ENCODE results near the gene ST6GALNAC5. TPM values are rescaled to one million over a fixed set of nuclear protein-coding genes. Genes with fewer than 3 reads are reported as not detected.
"Not testable (repeated sequence)": the region's sequence is repeated elsewhere in the genome, so short reads cannot be mapped to it uniquely, and the experiment has no call there.

The ST6GALNAC5 gene
- 12.0 TPM for polyA plus RNA-seq (2013, experiment 1 of 2)
- 19.3 TPM for polyA plus RNA-seq (2013, experiment 2 of 2)

DNA sequence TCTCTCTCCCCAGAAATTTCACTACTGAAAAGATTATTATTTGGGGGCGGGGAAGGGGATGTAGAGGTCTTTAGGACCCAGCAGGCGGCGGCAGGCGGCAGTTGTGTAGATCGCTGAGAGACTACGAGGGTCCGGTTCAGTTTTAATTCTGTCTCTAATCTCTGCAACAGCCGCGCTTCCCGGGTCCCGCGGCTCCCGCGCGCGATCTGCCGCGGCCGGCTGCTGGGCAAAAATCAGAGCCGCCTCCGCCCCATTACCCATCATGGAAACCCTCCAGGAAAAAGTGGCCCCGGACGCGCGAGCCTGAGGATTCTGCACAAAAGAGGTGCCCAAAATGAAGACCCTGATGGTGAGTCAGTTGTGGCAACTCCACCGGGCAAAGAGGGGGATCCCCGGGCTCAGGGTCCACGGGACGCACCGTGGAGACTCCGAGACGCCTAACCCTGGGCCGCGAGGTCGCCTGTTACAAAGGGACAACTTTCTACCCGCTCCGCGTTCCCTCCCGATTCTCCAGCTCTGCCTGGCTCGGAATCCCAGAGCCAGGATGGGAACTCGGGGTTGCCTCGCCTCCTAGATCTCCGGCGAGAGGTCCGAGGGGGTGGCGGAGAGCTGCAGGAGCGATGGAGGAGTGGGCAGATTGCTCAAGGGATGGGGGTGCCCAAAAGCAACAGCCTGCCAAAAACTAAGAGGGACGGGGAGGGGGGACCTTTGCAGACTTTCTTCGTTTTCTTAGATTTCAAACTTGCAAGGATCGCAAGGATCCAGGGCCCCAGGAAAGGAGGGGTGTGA, at the start of gene ST6GALNAC5:
ST6GALNAC5 (plus strand) TSS at position 139 of the 789 bp plus-strand sequence.
- Histone ChIP-seq H3K36me3 (ENCODE audit: insufficient read depth, low read length) (peaks cover 19% of the 10 kb centered on the region; the same call in 1 of the 2 replicates), H3K27ac (ENCODE audit: low read depth, low read length) (no peak within 1 kb of the TSS; the same call in 1 of the 2 replicates), H3K9ac (ENCODE audit: low read depth, low read length) (peak within 1 kb of the TSS; percentile 83), H3K4me3 (ENCODE audit: low read length) (peak within 1 kb of the TSS; percentile 96), H3K27me3 (ENCODE audit: insufficient read depth, low read length) (peaks cover 41% of the 10 kb centered on the region), H3K4me1 (ENCODE audit: insufficient read depth, low read length) (peaks cover 14% of the 10 kb centered on the region), H3K9me3 (ENCODE audit: insufficient read depth, low read depth, low read length) (no peaks in the 10 kb centered on the region)
- under 1% methylated on average over 50 of the region's 50 CpGs for WGBS

- WGBS = 90% methylated on average over 2 of the region's 2 CpGs
Measured at GRCh38 chr1:76820028-76820427, 47.3 kb upstream of the ST6GALNAC5 start.

GRCh38 chr1:76822961-76823360, 44.3 kb upstream of the ST6GALNAC5 start:
- not testable (repeated sequence) for H3K36me3 ChIP-seq (ENCODE audit: insufficient read depth, low read length); H3K27me3 ChIP-seq (ENCODE audit: insufficient read depth, low read length); H3K4me3 ChIP-seq (ENCODE audit: low read length); H3K4me1 ChIP-seq (ENCODE audit: insufficient read depth, low read length); H3K9ac ChIP-seq (ENCODE audit: low read depth, low read length); H3K27ac ChIP-seq (ENCODE audit: low read depth, low read length); H3K9me3 ChIP-seq (ENCODE audit: insufficient read depth, low read depth, low read length)

More at GRCh38 chr1:76820028-76820427, 47.3 kb upstream of the ST6GALNAC5 start:
- no peak overlapping the region for H3K27ac ChIP-seq (ENCODE audit: low read depth, low read length)
- no peaks in the 10 kb centered on the region for H3K27me3 ChIP-seq (ENCODE audit: insufficient read depth, low read length)
- H3K9me3 ChIP-seq (ENCODE audit: insufficient read depth, low read depth, low read length) = no peaks in the 10 kb centered on the region
- H3K4me3 ChIP-seq (ENCODE audit: low read length) = no peak overlapping the region
- no peaks in the 10 kb centered on the region for H3K36me3 ChIP-seq (ENCODE audit: insufficient read depth, low read length)
- H3K9ac ChIP-seq (ENCODE audit: low read depth, low read length) = no peak overlapping the region
- no peaks in the 10 kb centered on the region for H3K4me1 ChIP-seq (ENCODE audit: insufficient read depth, low read length)

GRCh38 chr1:76824106-76824505, 43.2 kb upstream of the ST6GALNAC5 start:
- Histone ChIP-seq H3K27ac (ENCODE audit: low read depth, low read length) (no peak overlapping the region), H3K27me3 (ENCODE audit: insufficient read depth, low read length) (no peaks in the 10 kb centered on the region), H3K9ac (ENCODE audit: low read depth, low read length) (no peak overlapping the region), H3K36me3 (ENCODE audit: insufficient read depth, low read length) (no peaks in the 10 kb centered on the region), H3K4me1 (ENCODE audit: insufficient read depth, low read length) (no peaks in the 10 kb centered on the region), H3K4me3 (ENCODE audit: low read length) (no peak overlapping the region), H3K9me3 (ENCODE audit: insufficient read depth, low read depth, low read length) (no peaks in the 10 kb centered on the region)

- no peak overlapping the region for H3K27ac ChIP-seq (ENCODE audit: low read depth, low read length)
- H3K27me3 ChIP-seq (ENCODE audit: insufficient read depth, low read length) = no peaks in the 10 kb centered on the region
- no peaks in the 10 kb centered on the region for H3K36me3 ChIP-seq (ENCODE audit: insufficient read depth, low read length)
- no peaks in the 10 kb centered on the region for H3K4me1 ChIP-seq (ENCODE audit: insufficient read depth, low read length)
- H3K9me3 ChIP-seq (ENCODE audit: insufficient read depth, low read depth, low read length) = no peaks in the 10 kb centered on the region
- 84% methylated on average over 2 of the region's 4 CpGs for WGBS
- no peak overlapping the region for H3K4me3 ChIP-seq (ENCODE audit: low read length)
- H3K9ac ChIP-seq (ENCODE audit: low read depth, low read length) = no peak overlapping the region
Measured at GRCh38 chr1:76826072-76826845, 41.0 kb upstream of the ST6GALNAC5 start.

GRCh38 chr1:76827066-76827465, 40.2 kb upstream of the ST6GALNAC5 start:
- Histone ChIP-seq H3K36me3 (ENCODE audit: insufficient read depth, low read length) (no peaks in the 10 kb centered on the region), H3K4me3 (ENCODE audit: low read length) (no peak overlapping the region), H3K27me3 (ENCODE audit: insufficient read depth, low read length) (no peaks in the 10 kb centered on the region), H3K9ac (ENCODE audit: low read depth, low read length) (no peak overlapping the region), H3K27ac (ENCODE audit: low read depth, low read length) (no peak overlapping the region), H3K4me1 (ENCODE audit: insufficient read depth, low read length) (no peaks in the 10 kb centered on the region), H3K9me3 (ENCODE audit: insufficient read depth, low read depth, low read length) (no peaks in the 10 kb centered on the region)
- 65% methylated on average over 2 of the region's 2 CpGs for WGBS

DNA sequence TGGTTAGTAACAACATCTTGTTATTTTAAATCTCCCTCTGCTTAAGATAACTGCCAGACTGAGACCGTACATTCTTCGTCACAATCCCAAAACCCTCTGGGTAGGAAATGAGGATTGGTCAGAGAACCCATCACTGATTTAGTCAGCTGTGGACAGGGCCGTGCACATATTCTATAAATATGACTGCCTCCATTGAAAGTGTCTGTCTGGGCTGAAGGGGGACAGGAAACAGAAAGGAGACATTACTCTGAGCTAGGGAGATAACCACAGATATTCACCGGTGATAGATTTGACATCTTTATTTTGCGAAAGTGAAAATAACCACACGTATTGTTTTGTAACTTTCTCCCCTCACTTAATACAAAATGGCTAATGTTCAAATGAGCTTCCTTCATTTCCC, 36.9 kb upstream of the ST6GALNAC5 start:
- Histone ChIP-seq H3K27ac (ENCODE audit: low read depth, low read length) (no peak overlapping the region), H3K4me3 (ENCODE audit: low read length) (no peak overlapping the region), H3K27me3 (ENCODE audit: insufficient read depth, low read length) (no peaks in the 10 kb centered on the region), H3K9me3 (ENCODE audit: insufficient read depth, low read depth, low read length) (no peaks in the 10 kb centered on the region), H3K4me1 (ENCODE audit: insufficient read depth, low read length) (no peaks in the 10 kb centered on the region), H3K36me3 (ENCODE audit: insufficient read depth, low read length) (no peaks in the 10 kb centered on the region), H3K9ac (ENCODE audit: low read depth, low read length) (no peak overlapping the region)
- WGBS = 85% methylated on average over 6 of the region's 6 CpGs

DNA sequence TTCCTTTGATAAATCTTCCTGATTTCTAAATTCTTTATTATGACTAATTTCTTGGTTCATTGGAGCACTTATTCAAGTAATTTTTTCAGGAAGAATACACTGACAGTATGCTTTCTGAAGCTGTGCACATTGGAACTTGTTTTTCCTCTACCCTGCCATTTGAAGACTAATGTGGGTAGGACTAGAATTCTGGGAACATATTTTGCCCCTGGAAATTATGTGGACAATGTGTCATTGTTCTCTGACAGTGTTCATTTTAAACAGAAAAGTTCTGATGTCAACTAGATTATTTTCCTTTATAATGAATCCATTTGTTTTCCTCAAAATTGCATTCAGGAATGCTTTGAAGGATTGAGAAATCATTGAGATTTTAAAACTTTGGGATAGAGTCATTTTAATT, 34.8 kb upstream of the ST6GALNAC5 start:
- no peaks in the 10 kb centered on the region for H3K9me3 ChIP-seq (ENCODE audit: insufficient read depth, low read depth, low read length)

DNA sequence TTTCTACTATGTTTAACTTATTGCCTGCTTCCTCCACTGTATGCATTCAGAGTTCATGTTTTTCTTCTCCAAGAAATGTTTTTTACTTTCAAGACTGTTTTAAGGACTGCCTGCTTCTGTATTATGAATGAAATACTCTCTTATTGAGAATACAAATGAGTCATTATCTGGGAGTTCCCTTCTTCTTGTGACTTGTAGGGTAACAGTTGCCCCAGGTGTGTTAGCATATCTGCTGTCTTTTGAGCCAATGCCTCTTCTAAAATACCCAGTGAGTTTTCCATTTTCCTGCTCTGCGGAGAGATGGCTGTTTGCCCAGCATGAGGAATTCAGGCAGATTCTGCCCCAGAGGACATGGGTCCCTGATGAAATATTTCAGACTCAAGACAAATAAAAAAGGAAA, 34.1 kb upstream of the ST6GALNAC5 start:
- Histone ChIP-seq H3K27me3 (ENCODE audit: insufficient read depth, low read length) (no peaks in the 10 kb centered on the region), H3K4me1 (ENCODE audit: insufficient read depth, low read length) (no peaks in the 10 kb centered on the region), H3K9me3 (ENCODE audit: insufficient read depth, low read depth, low read length) (no peaks in the 10 kb centered on the region), H3K4me3 (ENCODE audit: low read length) (no peak overlapping the region), H3K9ac (ENCODE audit: low read depth, low read length) (no peak overlapping the region), H3K27ac (ENCODE audit: low read depth, low read length) (no peak overlapping the region), H3K36me3 (ENCODE audit: insufficient read depth, low read length) (no peaks in the 10 kb centered on the region)
- 95% methylated on average over 1 of the region's 1 CpG for whole genome bisulfite sequencing

More for the DNA sequence above, 34.8 kb upstream of the ST6GALNAC5 start:
- H3K9ac ChIP-seq (ENCODE audit: low read depth, low read length) = no peak overlapping the region
- H3K4me3 ChIP-seq (ENCODE audit: low read length) = no peak overlapping the region
- H3K4me1 ChIP-seq (ENCODE audit: insufficient read depth, low read length) = no peaks in the 10 kb centered on the region
- H3K27ac ChIP-seq (ENCODE audit: low read depth, low read length) = no peak overlapping the region
- H3K27me3 ChIP-seq (ENCODE audit: insufficient read depth, low read length) = no peaks in the 10 kb centered on the region
- no peaks in the 10 kb centered on the region for H3K36me3 ChIP-seq (ENCODE audit: insufficient read depth, low read length)

- Histone ChIP-seq H3K27me3 (ENCODE audit: insufficient read depth, low read length) (no peaks in the 10 kb centered on the region), H3K4me3 (ENCODE audit: low read length) (no peak overlapping the region), H3K36me3 (ENCODE audit: insufficient read depth, low read length) (no peaks in the 10 kb centered on the region), H3K9ac (ENCODE audit: low read depth, low read length) (no peak overlapping the region), H3K4me1 (ENCODE audit: insufficient read depth, low read length) (no peaks in the 10 kb centered on the region), H3K9me3 (ENCODE audit: insufficient read depth, low read depth, low read length) (no peaks in the 10 kb centered on the region), H3K27ac (ENCODE audit: low read depth, low read length) (no peak overlapping the region)
- 94% methylated on average over 2 of the region's 2 CpGs for WGBS
Measured at GRCh38 chr1:76833856-76834255, 33.4 kb upstream of the ST6GALNAC5 start.

DNA sequence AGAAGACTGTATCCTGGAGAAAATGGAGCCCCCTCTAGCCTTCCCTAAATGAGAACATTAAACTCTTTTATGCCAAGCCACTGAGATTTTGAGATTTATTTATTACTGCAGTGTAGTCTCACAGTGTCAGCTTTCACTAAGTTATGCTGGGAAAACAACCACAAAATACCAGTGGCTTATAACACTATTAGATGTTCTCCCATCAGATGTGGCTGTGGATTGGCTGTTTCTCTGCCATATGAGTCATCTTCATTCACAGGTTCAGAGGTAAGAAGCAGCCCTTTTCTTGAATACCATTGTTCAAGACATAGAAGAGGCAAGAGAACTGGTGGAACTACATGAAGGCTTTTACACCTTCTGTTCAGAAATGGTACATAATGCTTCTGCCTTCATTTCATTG, 32.1 kb upstream of the ST6GALNAC5 start:
- Histone ChIP-seq H3K9ac (ENCODE audit: low read depth, low read length) (no peak overlapping the region), H3K9me3 (ENCODE audit: insufficient read depth, low read depth, low read length) (no peaks in the 10 kb centered on the region), H3K4me1 (ENCODE audit: insufficient read depth, low read length) (no peaks in the 10 kb centered on the region), H3K27me3 (ENCODE audit: insufficient read depth, low read length) (no peaks in the 10 kb centered on the region), H3K36me3 (ENCODE audit: insufficient read depth, low read length) (no peaks in the 10 kb centered on the region), H3K4me3 (ENCODE audit: low read length) (no peak overlapping the region), H3K27ac (ENCODE audit: low read depth, low read length) (no peak overlapping the region)

Measured in HUES64 (cell line).